A172 (cell line): Measurements from ENCODE around the gene IGFN1. TPM values are rescaled to one million over a fixed set of nuclear protein-coding genes. Genes with fewer than 3 reads are reported as not detected.
A peak's percentile ranks its signal among the peaks of the same experiment; 100 is the strongest.
"Not testable (repeated sequence)": the region's sequence is repeated elsewhere in the genome, so short reads cannot be mapped to it uniquely, and the experiment has no call there.

Experiments
- DNase-seq: peaks from one replicate; pipeline ENCODE4 v3.0.0-alpha.2; 2015; ENCODE audit warnings: low spot score
- total RNA-seq: library from RNA; depleted of rRNA; stranded (reverse); fragments of >200 nt; shearing (Covaris generic); gene quantifications from 2 replicates; pipeline ENCODE4 v1.2.3, GENCODE V29; 2014

IGFN1 gene
- total RNA-seq, 1 experiment from 2014 or later: 20.7 TPM

DNA sequence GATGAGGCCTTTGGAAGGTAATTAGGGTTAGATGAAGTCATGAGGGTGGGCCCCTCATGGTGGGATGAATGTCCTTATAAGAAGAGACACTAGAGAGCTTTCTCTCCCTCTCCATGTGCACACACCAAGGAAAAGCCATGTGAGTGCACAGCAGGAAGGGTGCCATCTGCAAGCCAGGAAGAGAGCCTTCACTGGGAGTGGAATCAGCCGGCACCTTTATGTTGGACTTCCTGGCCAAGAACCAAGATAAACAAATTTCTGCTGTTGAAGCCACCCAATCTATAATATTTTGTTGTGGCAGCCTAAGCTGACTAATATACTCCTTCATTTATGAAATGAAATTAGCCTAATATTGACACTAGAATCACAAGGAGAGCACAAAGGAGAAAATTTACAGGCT is 54.5 kb downstream of the IGFN1 start:
- DNase-seq: no peak

- DNase-seq: no peak
Observed at GRCh38 chr1:201248721-201249559, 58.3 kb downstream of the IGFN1 start.

DNA sequence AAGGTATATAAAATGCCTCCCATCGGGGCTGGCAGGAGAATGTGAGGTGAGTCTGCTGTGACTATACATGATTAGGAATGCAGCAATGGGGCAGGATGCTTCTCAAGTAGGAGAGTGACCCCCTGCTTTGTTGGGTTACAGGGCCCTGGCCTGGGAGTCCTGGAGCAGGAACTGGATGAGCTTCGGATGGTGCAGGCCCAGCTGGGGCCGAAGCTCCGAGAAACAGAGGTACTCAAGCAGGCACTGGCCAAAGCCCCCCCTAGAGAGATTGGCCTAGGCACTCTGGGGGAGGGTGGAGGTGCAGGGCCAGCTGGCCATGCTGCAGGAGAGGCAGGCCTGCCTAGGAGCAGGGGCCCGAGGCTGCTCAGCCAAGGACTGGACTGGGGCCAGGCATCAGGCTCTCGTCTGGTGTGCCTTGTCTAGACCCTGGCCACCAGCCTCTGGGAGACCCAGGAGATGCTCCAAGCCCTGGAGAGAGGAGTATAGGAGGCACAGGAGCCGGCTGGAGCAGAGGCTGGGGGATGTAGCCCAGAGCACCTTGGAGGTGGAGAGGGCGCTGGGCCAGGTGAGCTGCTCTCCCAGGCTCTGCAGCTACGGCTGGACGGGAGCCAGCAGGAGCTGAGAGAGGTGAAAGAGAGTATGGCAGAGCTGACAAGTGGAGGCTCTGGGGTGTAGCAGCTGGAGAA is 59.8 kb downstream of the IGFN1 start:
- DNase-seq: no peak

- DNase-seq: no peak
Observed at GRCh38 chr1:201251411-201251810, 60.8 kb downstream of the IGFN1 start.

DNA sequence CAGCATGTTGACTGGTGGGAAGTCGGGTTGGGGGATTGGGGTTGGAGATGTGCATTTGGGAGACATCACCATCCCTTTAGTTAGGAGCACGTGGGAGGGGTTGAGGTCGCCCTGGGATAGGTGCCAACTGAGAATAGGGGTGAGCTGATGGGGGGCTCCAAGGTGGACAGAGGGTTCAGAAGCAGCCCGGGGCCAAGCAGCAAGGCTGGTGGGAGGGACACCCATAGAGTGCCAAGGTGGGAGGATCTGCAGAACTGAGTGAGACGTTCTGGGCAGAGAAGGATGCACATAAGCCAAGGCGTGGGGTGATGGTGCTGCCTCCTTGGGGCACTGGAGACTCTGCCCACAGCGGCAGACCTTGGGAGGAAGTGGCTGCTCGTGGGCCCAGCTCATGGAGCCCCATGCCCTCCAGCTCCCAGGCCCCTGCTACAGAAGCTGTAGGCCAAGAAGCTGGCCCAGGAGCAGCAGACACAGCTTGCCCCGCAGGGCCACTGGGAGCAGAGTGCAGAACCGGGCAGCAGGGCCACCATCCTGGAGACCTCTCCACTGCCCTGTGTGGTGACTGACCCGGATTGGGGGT is 61.3 kb downstream of the IGFN1 start:
- DNase-seq: no peak

GRCh38 chr1:201252944-201253371 is 62.3 kb downstream of the IGFN1 start:
- no peak for DNase-seq

- no peak for DNase-seq
Observed at GRCh38 chr1:201253411-201253810, 62.8 kb downstream of the IGFN1 start.

DNA sequence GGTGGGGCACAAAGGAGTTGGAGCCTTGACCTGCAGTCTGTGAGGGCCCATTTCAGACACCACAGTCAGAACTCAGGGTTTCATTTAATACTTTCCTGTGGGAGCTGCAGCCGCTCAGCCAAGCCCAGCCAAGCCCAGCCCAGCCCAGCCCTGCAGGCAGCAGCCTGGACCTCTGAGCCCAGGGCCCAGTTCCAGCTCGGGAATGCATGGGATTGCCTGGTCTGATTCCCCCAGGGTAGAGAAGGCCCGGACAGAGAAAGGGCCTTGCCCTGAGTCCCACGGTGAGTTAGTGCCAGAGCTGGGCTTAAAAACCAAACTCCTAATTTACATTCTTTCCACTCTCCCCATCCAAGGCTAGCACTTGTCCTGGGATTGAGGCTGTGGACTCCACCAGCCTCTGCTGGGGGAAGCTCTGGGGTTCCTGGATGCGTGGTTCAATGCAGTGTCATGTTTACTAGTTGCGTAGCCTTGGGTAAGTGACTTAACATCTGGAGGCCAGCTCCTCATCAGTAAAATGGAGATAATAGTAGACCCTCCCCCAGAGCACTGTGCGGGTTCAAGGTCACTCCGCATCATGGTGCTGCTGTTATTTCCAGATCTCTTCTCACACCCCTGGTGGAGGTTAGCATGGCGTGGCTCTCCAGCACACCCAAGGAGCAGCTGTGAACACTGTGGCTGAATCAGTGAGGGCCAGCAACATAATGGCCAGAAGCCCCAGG is 63.4 kb downstream of the IGFN1 start:
- no peak for DNase-seq

- peak; percentile 28 for DNase-seq
Observed at GRCh38 chr1:201254625-201255478, 64.2 kb downstream of the IGFN1 start.

- no peak for DNase-seq
Observed at GRCh38 chr1:201255479-201256362, 65.1 kb downstream of the IGFN1 start.

- DNase-seq: not testable (repeated sequence)
Observed at GRCh38 chr1:201258132-201258531, 67.5 kb downstream of the IGFN1 start.

- no peak for DNase-seq
Observed at GRCh38 chr1:201258763-201259230, 68.2 kb downstream of the IGFN1 start.

- no peak for DNase-seq
Observed at GRCh38 chr1:201259476-201260235, 69.0 kb downstream of the IGFN1 start.

GRCh38 chr1:201260236-201260590 is 69.6 kb downstream of the IGFN1 start:
- DNase-seq: no peak

DNA sequence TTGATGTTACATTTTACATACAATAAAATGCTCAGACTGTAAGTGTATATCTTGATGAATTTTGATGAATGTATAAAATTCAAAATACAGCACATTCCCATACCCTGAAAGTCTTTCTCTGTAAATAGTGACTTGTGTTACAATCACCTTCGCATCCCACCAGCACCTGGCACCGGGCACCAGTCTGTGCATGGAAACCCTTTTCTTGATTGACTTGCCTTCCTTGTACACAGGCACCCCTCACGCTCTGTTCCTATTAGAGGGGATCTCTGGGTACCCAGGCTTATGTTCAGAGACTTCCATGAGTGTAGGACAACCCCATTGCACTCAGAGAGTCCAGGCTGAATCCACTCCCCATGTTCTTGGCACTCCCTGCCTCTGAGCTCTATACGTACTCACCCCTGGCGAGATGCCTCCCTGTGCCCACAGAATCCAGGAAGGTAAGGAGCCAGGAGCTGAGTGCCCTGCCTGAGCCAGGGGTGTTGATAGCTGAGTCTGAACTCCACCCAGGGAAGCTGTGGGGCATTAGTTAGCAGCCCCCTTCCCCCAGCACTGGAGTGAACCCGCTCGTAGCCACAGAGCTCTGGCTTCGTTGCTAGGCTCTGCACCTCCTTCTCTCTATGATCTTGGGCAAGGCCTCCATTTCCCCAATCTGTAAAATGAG is 70.2 kb downstream of the IGFN1 start:
- no peak for DNase-seq

GRCh38 chr1:201261771-201262547 is 71.3 kb downstream of the IGFN1 start:
- no peak for DNase-seq

- no peak for DNase-seq
Observed at GRCh38 chr1:201262963-201263608, 72.5 kb downstream of the IGFN1 start.
